ENCODE measurements around the gene CPM.

DNA sequence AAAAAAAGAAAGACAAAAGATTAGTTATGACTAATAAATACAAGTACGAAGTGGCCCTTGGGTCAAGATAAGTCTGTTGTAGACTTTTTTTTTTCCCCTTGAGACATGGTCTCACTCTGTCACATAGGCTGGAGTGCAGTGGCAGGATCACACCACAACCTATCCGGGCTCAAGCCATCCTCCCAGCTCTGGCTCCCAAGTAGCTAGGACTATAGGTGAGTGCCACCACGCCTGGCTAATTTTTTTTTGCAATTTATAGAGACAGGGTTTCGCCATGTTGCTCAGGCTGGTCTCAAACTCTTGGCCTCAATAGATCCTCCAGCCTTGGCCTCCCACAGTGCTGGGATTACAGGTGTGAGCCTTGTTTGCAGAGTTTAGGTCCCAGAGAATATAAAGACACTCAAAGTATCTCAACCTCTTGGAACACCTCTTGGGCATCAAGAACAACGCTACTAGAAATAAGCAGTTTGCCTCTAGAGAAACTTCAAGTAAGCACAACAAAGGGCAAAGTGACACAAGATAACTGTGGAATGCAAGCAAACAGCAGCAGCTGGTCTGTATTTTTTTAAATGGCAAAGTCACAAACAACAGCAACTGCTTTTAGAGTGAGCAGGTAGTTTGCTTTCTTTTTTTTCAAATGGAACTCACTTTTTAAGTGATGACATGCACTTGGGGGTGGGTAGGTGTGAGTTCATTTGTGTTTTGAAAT, 128.9 kb downstream of the CPM start:
- TF ChIP-seq, protein P1, sequence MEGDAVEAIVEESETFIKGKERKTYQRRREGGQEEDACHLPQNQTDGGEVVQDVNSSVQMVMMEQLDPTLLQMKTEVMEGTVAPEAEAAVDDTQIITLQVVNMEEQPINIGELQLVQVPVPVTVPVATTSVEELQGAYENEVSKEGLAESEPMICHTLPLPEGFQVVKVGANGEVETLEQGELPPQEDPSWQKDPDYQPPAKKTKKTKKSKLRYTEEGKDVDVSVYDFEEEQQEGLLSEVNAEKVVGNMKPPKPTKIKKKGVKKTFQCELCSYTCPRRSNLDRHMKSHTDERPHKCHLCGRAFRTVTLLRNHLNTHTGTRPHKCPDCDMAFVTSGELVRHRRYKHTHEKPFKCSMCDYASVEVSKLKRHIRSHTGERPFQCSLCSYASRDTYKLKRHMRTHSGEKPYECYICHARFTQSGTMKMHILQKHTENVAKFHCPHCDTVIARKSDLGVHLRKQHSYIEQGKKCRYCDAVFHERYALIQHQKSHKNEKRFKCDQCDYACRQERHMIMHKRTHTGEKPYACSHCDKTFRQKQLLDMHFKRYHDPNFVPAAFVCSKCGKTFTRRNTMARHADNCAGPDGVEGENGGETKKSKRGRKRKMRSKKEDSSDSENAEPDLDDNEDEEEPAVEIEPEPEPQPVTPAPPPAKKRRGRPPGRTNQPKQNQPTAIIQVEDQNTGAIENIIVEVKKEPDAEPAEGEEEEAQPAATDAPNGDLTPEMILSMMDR (optimal IDR thresholded peaks at IDR 0.05 in 1 of 3, IDR thresholded peaks at IDR 0.05 in 1 of 3, conservative IDR thresholded peaks at IDR 0.05 in 1 of 3; ENCODE audit: extremely low read depth in 1 of 3, insufficient read depth in 2 of 3, low read length in 3 of 3), result no peak
- no peak for TF ChIP-seq EZH2 (IDR thresholded peaks at IDR 0.05; ENCODE audit: low read length)

Data from keratinocyte (primary cell).